DOHH2 (cell line): ENCODE results near the gene CA12.
"Not testable (repeated sequence)": the region's sequence is repeated elsewhere in the genome, so short reads cannot be mapped to it uniquely, and the experiment has no call there.

Experiments
- H3F3A ChIP-seq: fragments of 200-600 bp; sonication (generic), shearing (Covaris generic); 2 replicates; pipeline ENCODE4 v1.6.0; 2016; ENCODE audit warnings: antibody characterized with exemption, mild to moderate bottlenecking; ENCODE audit not compliant: control insufficient read depth, insufficient read depth
- H3K27ac ChIP-seq: fragments of 200-600 bp; sonication (generic); 2 replicates; pipeline ENCODE4 v1.5.1; 2014; ENCODE audit warnings: low read depth, mild to moderate bottlenecking, low read length, moderate library complexity
- H3K27me3 ChIP-seq: fragments of 200-600 bp; sonication (generic); 2 replicates; pipeline ENCODE4 v1.6.1; 2014; ENCODE audit warnings: mild to moderate bottlenecking, low read length, mixed read lengths; ENCODE audit not compliant: control insufficient read depth
- H3K36me3 ChIP-seq: fragments of 200-600 bp; sonication (generic); 2 replicates; pipeline ENCODE4 v1.6.1; 2014; ENCODE audit warnings: mild to moderate bottlenecking, low read length, moderate library complexity, mixed read lengths; ENCODE audit not compliant: control insufficient read depth
- H3K4me1 ChIP-seq: fragments of 200-600 bp; sonication (generic); 2 replicates; pipeline ENCODE4 v1.6.1; 2014; ENCODE audit warnings: mild to moderate bottlenecking, low read length, mixed read lengths; ENCODE audit not compliant: control insufficient read depth
- H3K4me2 ChIP-seq: fragments of 200-600 bp; sonication (generic); 2 replicates; pipeline ENCODE4 v1.6.0; 2014; ENCODE audit warnings: mild to moderate bottlenecking, low read length, moderate library complexity
- H3K4me3 ChIP-seq: fragments of 200-600 bp; sonication (generic); 2 replicates; pipeline ENCODE4 v1.5.1; 2014; ENCODE audit warnings: mild to moderate bottlenecking, low read length, mixed read lengths
- H3K79me2 ChIP-seq: fragments of 200-600 bp; sonication (generic); 2 replicates; pipeline ENCODE4 v1.6.1; 2014; ENCODE audit warnings: mild to moderate bottlenecking, low read length, mixed read lengths; ENCODE audit not compliant: control insufficient read depth
- H3K9me2 ChIP-seq: fragments of 200-600 bp; sonication (generic); replicated peaks from 2 replicates; pipeline ENCODE4 v1.6.1; 2014; ENCODE audit warnings: mild to moderate bottlenecking, low read length, mixed read lengths; ENCODE audit not compliant: control insufficient read depth
- H3K9me3 ChIP-seq: fragments of 200-600 bp; sonication (generic); 2 replicates; pipeline ENCODE4 v1.6.1; 2014; ENCODE audit warnings: antibody characterized with exemption, low read length, mixed read lengths; ENCODE audit not compliant: control insufficient read depth, insufficient read depth
- H4K20me1 ChIP-seq: fragments of 200-600 bp; sonication (generic); 2 replicates; pipeline ENCODE4 v1.6.0; 2014; ENCODE audit warnings: low read depth, mild to moderate bottlenecking, antibody characterized with exemption, low read length, moderate library complexity; ENCODE audit not compliant: control insufficient read depth, insufficient read depth
- EZH2phosphoT487 ChIP-seq: fragments of 200-600 bp; sonication (generic); IDR thresholded peaks from 2 replicates; pipeline ENCODE4 v1.6.1; 2017; ENCODE audit warnings: borderline replicate concordance, mild to moderate bottlenecking, antibody characterized with exemption, low read length, moderate library complexity, mixed read lengths
- TF ChIP-seq, protein P1 (sequence below): fragments of 200-600 bp; sonication (generic); IDR thresholded peaks from one replicate; pipeline ENCODE4 v1.5.1; 2014; ENCODE audit warnings: antibody characterized with exemption, mild to moderate bottlenecking, low read depth, low read length; ENCODE audit not compliant: poor library complexity, severe bottlenecking

The CA12 gene

DNA sequence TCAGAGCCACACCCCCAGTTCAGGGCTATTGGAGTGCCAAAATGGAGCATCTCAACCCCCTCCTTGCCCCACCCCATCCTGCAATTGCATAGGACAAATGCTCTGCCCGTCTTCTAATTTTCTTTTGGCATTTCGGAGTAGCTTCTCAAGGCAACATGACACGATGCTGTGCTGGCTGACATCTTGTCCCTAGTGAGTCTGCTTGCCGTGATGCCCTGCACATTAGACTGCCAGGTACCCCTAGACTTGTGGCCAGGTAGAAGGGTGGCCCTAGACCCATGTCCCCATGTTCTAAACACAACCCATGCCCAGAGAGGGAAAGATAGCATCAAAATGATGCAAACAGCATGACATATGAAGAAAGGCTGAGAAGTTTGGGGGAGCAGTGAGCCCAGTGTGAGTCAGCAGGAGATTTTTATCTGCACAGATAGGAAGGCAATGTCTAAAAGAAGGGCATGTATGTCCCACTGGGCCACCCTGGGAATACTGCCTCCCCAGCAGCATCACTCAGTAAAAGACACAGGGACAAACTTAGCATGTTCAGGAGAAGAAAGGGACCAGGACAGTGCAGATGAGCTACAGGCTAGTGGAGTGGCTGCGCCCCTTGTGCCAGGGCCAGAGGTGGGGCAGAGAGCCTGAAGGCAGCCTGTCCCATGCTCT, 36.8 kb downstream of the CA12 start:
- no peaks in the 10 kb centered on the region for H4K20me1 ChIP-seq
- TF ChIP-seq, protein P1, sequence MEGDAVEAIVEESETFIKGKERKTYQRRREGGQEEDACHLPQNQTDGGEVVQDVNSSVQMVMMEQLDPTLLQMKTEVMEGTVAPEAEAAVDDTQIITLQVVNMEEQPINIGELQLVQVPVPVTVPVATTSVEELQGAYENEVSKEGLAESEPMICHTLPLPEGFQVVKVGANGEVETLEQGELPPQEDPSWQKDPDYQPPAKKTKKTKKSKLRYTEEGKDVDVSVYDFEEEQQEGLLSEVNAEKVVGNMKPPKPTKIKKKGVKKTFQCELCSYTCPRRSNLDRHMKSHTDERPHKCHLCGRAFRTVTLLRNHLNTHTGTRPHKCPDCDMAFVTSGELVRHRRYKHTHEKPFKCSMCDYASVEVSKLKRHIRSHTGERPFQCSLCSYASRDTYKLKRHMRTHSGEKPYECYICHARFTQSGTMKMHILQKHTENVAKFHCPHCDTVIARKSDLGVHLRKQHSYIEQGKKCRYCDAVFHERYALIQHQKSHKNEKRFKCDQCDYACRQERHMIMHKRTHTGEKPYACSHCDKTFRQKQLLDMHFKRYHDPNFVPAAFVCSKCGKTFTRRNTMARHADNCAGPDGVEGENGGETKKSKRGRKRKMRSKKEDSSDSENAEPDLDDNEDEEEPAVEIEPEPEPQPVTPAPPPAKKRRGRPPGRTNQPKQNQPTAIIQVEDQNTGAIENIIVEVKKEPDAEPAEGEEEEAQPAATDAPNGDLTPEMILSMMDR: no peak
- no peak for TF ChIP-seq EZH2phosphoT487

DNA sequence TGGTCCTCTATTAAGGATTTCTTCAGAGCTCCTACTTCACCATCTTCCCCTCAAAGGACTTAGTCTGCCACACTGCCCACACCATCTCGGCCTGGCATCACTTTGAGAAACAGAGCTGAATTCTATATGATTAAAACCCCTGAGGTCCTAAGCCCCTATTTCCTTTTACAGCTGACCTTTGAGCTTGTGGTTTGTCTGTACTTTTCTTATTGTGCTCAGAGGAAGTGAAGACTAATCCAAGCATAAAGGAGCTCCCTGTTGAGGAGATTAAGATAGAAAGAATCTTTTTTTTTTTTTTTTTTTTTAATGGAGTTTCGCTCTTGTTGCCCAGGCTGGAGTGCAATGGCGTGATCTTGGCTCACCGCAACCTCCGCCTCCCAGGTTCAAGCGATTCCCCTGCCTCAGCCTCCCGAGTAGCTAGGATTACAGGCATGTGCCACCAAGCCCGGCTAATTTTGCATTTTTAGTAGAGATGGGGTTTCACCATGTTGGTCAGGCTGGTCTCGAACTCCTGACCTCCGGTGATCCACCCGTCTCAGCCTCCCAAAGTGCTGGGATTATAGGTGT, 38.6 kb downstream of the CA12 start:
- H3K4me2 ChIP-seq, H3K27ac ChIP-seq, H3K9me3 ChIP-seq, H4K20me1 ChIP-seq, H3K9me2 ChIP-seq, H3F3A ChIP-seq, H3K4me1 ChIP-seq, H3K79me2 ChIP-seq, H3K36me3 ChIP-seq, H3K4me3 ChIP-seq: not testable (repeated sequence)
- H3K27me3 ChIP-seq: peaks cover 18% of the 10 kb centered on the region

More for the DNA sequence above, 36.8 kb downstream of the CA12 start:
- no peaks in the 10 kb centered on the region for H3K9me2 ChIP-seq
- no peak overlapping the region for H3K4me2 ChIP-seq
- H3K27ac ChIP-seq: no peak overlapping the region
- H3K36me3 ChIP-seq: no peaks in the 10 kb centered on the region
- H3K27me3 ChIP-seq: peaks cover 9% of the 10 kb centered on the region; the same call in 1 of the 2 replicates
- H3F3A ChIP-seq: no peaks in the 10 kb centered on the region
- no peaks in the 10 kb centered on the region for H3K9me3 ChIP-seq
- H3K4me3 ChIP-seq: no peak overlapping the region
- H3K79me2 ChIP-seq: no peaks in the 10 kb centered on the region
- H3K4me1 ChIP-seq: peaks cover 2% of the 10 kb centered on the region; the same call in 1 of the 2 replicates

GRCh38 chr15:63341898-63342297, 39.7 kb downstream of the CA12 start:
- no peak overlapping the region for H3K4me2 ChIP-seq
- H3K27me3 ChIP-seq: peaks cover 18% of the 10 kb centered on the region
- no peaks in the 10 kb centered on the region for H3K9me2 ChIP-seq
- peaks cover 2% of the 10 kb centered on the region; the same call in 1 of the 2 replicates for H3K4me1 ChIP-seq
- no peaks in the 10 kb centered on the region for H3K9me3 ChIP-seq
- no peak overlapping the region for H3K4me3 ChIP-seq
- no peaks in the 10 kb centered on the region for H4K20me1 ChIP-seq
- H3K79me2 ChIP-seq: no peaks in the 10 kb centered on the region
- no peak overlapping the region for H3K27ac ChIP-seq
- no peak for TF ChIP-seq EZH2phosphoT487
- TF ChIP-seq, protein P1: no peak
- H3F3A ChIP-seq: no peaks in the 10 kb centered on the region
- H3K36me3 ChIP-seq: no peaks in the 10 kb centered on the region

DNA sequence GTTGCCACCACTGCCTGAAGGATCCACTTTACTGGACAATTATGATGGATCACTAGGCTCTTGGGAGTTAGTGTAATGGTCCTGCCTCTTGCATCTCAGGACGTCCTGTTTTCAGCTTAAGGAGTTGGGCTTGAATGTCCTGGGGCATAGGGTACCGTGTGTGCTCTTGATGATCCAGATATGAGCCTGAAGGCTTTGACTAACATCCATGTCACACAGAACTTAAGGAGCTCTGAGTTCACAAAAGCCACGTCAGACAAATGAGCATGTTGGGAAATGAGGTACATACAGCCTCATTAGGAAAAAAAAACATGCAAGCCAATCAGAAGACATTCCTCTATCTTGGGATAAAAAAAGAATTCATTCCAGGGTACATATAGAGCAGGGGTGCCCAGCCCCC, 40.8 kb downstream of the CA12 start:
- H3K4me3 ChIP-seq: no peak overlapping the region
- H3K27me3 ChIP-seq: peaks cover 18% of the 10 kb centered on the region
- H3K4me2 ChIP-seq: no peak overlapping the region
- no peaks in the 10 kb centered on the region for H3K79me2 ChIP-seq
- no peaks in the 10 kb centered on the region for H3K9me3 ChIP-seq
- H3F3A ChIP-seq: no peaks in the 10 kb centered on the region
- no peaks in the 10 kb centered on the region for H4K20me1 ChIP-seq
- H3K9me2 ChIP-seq: no peaks in the 10 kb centered on the region
- no peak for TF ChIP-seq EZH2phosphoT487
- no peak overlapping the region for H3K27ac ChIP-seq
- H3K36me3 ChIP-seq: no peaks in the 10 kb centered on the region
- H3K4me1 ChIP-seq: peaks cover 2% of the 10 kb centered on the region; the same call in 1 of the 2 replicates
